GM12873 (cell line): Measurements from ENCODE around the gene ARL10.

Experiments
- TF ChIP-seq, protein P1 (sequence below): IDR thresholded peaks from 2 replicates; pipeline ENCODE4 v1.5.1; 2012; ENCODE audit warnings: low read depth, mild to moderate bottlenecking, moderate library complexity, low read length, control low read depth; ENCODE audit not compliant: insufficient read depth; ENCODE audit errors: missing control alignments

Gene ARL10

DNA sequence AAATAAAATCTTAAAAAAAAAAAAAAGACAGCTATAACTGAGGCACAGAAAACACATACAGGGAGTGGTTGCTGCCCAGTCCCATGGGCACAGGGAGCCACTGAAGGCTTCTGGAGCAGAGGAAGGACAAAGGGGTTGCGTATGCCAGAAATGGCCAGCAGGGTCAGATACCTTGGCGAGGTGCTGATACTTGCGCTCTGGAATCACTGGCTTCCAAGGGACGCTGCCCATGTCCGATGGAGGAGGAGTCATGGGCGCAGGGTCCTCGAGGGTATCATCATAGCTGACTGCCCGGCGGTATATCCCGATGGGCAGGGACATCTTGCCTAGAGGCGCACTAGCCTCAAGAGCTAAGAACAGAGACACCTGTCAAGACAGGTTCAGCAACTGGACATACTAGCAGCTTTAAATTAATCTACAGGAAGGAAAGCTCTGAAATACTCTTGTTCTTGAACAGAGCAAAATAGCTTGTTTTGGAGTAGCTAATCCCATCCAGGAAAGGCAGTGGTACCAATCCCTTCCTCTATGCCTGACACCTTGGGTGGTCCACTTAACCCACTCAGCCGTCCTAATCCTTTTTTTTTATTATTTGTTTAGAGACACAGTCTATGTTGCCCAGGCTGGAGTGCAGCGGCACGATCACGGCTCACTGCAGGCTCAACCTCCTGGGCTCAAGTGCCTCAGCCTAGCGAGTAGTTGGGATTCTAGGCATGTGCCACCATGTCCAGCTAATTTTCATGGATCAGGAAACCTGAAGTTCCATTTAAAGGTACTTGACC is 9.7 kb upstream of the ARL10 start:
- TF ChIP-seq, protein P1, sequence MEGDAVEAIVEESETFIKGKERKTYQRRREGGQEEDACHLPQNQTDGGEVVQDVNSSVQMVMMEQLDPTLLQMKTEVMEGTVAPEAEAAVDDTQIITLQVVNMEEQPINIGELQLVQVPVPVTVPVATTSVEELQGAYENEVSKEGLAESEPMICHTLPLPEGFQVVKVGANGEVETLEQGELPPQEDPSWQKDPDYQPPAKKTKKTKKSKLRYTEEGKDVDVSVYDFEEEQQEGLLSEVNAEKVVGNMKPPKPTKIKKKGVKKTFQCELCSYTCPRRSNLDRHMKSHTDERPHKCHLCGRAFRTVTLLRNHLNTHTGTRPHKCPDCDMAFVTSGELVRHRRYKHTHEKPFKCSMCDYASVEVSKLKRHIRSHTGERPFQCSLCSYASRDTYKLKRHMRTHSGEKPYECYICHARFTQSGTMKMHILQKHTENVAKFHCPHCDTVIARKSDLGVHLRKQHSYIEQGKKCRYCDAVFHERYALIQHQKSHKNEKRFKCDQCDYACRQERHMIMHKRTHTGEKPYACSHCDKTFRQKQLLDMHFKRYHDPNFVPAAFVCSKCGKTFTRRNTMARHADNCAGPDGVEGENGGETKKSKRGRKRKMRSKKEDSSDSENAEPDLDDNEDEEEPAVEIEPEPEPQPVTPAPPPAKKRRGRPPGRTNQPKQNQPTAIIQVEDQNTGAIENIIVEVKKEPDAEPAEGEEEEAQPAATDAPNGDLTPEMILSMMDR, result peak; percentile 16

DNA sequence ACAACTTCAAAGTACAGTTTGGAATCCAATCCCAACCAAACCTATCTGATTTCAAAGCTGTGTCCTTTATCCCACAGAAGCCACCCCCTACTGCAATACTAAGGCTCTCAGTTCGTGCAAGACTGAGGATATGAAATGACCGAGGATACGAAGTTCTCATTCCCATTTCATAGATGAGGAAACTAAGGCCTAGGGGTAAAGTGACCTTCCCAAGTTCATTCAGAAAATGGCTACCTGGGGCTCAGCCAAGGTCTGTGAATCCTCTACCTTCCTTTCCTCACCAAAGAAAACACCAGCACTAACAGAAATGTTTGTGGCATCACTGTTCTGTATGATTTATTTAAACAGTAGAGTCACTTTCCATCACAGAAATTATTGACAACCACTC is 9.1 kb upstream of the ARL10 start:
- TF ChIP-seq, protein P1, result no peak

DNA sequence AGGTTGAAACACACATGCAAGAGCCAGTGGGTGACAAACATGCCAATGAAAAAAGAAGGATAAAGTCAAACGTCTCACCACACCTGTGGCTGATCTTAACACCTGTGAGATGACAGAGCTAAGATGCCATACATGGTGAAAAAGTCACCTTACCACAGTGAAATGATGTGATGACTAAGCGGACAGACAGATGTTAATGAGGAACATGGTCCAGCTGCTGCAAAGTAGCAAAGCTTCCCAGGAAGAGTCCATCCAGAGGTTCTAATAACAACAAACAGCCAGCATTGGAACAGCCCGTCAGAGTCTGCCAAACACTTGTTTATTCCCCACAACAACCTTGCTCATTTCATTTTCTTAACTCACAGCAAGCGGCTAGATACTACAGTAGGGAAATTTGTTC is 5.6 kb upstream of the ARL10 start:
- TF ChIP-seq, protein P1, result no peak

DNA sequence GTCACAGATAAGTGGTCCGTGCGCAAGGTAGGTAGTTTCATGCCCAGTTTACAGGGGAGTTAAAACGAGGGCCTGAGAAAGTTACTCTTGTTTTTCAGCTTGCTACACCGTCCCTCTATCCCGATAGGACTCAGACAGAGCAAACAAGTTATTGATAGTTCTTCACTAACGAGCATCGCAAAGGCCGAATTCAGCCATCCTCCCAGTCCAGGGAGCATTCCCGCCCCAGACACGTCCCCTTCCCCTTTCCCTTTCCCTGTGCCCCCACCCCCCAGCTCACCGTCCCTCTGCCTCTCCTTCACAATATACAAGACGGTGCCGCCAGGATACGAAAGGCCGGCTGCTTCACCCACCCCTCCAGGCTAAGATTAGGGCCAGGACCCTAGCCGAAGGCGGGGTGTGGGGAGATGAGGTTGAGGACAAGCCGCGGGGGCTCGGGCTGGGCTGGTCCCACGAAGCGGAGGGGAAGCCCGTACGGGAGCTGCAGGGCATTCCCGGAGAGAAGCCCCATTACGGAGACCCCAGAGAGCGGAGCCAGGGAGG is 4.3 kb upstream of the ARL10 start:
- TF ChIP-seq, protein P1, result no peak

DNA sequence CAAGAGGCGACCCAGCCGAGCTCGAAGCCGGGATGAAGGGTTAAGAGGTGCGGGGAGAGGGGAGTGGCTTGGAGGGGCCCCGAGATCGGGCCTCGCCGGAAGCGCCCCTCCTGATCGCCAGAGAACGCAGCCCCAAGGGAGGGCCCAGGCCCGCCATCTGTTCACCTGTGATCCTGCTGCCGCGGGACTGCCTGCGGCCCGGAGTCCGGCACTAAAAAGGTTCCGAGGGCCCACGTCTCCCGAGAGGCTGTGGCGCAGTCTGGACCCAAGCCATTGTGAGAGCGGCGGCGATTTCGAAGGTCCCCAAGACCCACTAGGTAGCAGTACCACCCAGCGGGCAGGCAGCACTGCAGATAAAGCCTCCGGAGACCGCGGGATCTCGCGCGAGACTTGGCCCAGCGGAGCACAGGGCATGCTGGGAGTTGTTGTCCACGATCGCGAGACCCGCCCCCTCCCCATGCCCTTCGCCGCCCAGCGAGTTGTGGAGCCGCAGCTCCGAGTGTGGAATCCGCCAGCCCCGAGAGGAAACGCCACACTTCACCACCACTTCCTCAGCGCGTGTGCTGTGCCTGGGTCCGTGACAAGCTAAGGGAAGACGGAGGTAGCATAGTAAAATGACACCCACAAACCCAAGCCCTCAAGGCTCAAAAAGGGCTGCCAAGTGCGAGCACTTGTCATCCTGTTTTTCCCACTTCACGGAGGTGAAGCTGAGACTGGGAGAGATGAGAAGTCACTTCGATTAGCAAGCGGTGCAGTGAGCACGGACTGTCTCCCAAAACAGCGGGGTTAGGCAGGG is 3.7 kb upstream of the ARL10 start, which contains the start of gene KIAA1191:
TSS of gene KIAA1191 (minus strand) at position 328 of the 796 bp plus-strand sequence. CDS start 2,256 bp downstream, outside the sequence.
- TF ChIP-seq, protein P1, result peak; percentile 25

DNA sequence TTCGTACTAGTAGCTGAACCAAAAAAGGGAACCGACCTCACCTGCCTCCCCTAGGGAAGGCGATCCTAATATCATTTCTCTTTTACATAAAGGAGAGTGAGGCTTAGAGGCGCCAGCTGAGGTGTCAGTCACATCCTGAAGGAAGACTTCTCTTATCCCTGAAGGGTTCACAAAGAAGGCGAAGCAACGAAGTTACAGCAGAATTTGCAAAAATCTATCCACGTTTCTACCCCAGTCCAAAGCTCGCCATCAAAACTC is 3.1 kb upstream of the ARL10 start:
- TF ChIP-seq, protein P1, result no peak

DNA sequence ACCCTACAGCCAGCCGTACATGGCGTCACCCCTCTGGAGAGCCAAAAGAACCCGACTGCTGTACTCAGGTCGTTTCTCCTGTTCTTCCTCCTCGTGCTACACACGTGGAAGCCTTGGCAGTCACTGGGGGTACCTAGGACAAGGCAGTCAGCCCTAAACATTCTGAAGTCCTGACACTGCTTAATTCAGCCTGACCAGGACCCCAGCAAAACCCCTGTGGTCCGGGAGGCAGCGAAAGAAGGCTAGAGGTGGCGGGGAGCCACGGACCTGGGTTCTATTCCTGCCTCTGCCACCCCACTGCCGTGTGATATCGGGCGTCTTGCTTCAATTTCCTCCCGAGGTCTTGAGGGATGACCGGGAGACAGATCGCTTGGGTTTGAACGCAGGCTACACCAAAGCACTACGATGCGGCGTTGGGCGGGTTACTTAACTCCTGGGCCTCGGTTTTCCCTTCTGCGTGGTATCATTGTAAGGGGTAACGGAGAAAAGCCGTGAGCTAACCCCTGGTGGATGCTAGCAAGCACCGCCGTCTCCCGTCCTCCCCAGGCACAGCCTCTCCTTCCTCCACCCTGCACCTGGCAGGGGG is 429 bp upstream of the ARL10 start:
- TF ChIP-seq, protein P1, result no peak
